Neural progenitor cell (in vitro differentiated cells): ENCODE data around the gene DACH1. TPM values are rescaled to one million over a fixed set of nuclear protein-coding genes. Genes with fewer than 3 reads are reported as not detected.
A peak's percentile ranks its signal among the peaks of the same experiment; 100 is the strongest.

Source experiments
- DNase-seq: peaks from one replicate; pipeline ENCODE4 v3.0.0-alpha.2; 2016; ENCODE audit warnings: low spot score
- H2AFZ ChIP-seq: fragments of 200-600 bp; sonication (generic); replicated peaks from 2 replicates; pipeline ENCODE4 v1.6.1; 2016; ENCODE audit warnings: antibody characterized with exemption
- H3F3A ChIP-seq: fragments of 200-600 bp; sonication (generic); 2 replicates; pipeline ENCODE4 v1.6.1; 2016; ENCODE audit warnings: antibody characterized with exemption, low read depth
- H3K27ac ChIP-seq: fragments of 200-600 bp; sonication (generic); 2 replicates; pipeline ENCODE4 v1.5.1; 2016; ENCODE audit warnings: mild to moderate bottlenecking
- H3K27me3 ChIP-seq: fragments of 200-600 bp; sonication (generic); 2 replicates; pipeline ENCODE4 v1.6.1; 2016; ENCODE audit warnings: mild to moderate bottlenecking, moderate library complexity
- H3K36me3 ChIP-seq: fragments of 200-600 bp; sonication (generic); 2 replicates; pipeline ENCODE4 v1.5.1; 2016
- H3K4me1 ChIP-seq: fragments of 200-600 bp; sonication (generic); 2 replicates; pipeline ENCODE4 v1.6.1; 2016; ENCODE audit warnings: mixed run types
- H3K4me2 ChIP-seq: fragments of 200-600 bp; sonication (generic); 2 replicates; pipeline ENCODE4 v1.6.1; 2016
- H3K4me3 ChIP-seq: fragments of 200-600 bp; sonication (generic); 2 replicates; pipeline ENCODE4 v1.5.1; 2016
- H3K79me2 ChIP-seq: fragments of 200-600 bp; sonication (generic); 2 replicates; pipeline ENCODE4 v1.6.1; 2016; ENCODE audit warnings: low read depth
- H3K9ac ChIP-seq: fragments of 200-600 bp; sonication (generic); 2 replicates; pipeline ENCODE4 v1.6.1; 2016
- H3K9me3 ChIP-seq: fragments of 200-600 bp; sonication (generic); 2 replicates; pipeline ENCODE4 v1.5.1; 2016; ENCODE audit warnings: low read depth
- H4K20me1 ChIP-seq: fragments of 200-600 bp; sonication (generic); 2 replicates; pipeline ENCODE4 v1.6.1; 2016; ENCODE audit warnings: low read depth
- H3K27ac Mint-ChIP-seq: 3 replicates; pipeline ENCODE4 v1.8.0; 2021; ENCODE audit warnings: mixed read lengths
- H3K27me3 Mint-ChIP-seq: 2 replicates; pipeline ENCODE4 v1.8.0; 2022; ENCODE audit warnings: low read depth, mild to moderate bottlenecking, inconsistent platforms, moderate library complexity, mixed read lengths; ENCODE audit not compliant: insufficient read depth
- H3K36me3 Mint-ChIP-seq: 3 replicates; pipeline ENCODE4 v1.8.0; 2021; ENCODE audit warnings: mixed read lengths
- H3K4me1 Mint-ChIP-seq: 3 replicates; pipeline ENCODE4 v1.8.0; 2021; ENCODE audit warnings: mixed read lengths
- H3K4me3 Mint-ChIP-seq: 3 replicates; pipeline ENCODE4 v1.8.0; 2021; ENCODE audit warnings: mild to moderate bottlenecking, moderate library complexity, mixed read lengths
- H3K9me3 Mint-ChIP-seq: 3 replicates; pipeline ENCODE4 v1.8.0; 2020; ENCODE audit warnings: mixed read lengths
- CTCF ChIP-seq: fragments of 200-600 bp; sonication (generic); IDR thresholded peaks from 2 replicates; pipeline ENCODE4 v1.5.1; 2017; ENCODE audit warnings: antibody characterized with exemption, mild to moderate bottlenecking
- EZH2 ChIP-seq: fragments of 200-600 bp; sonication (generic); IDR thresholded peaks from 2 replicates; pipeline ENCODE4 v1.6.1; 2017; ENCODE audit warnings: antibody characterized with exemption, mild to moderate bottlenecking, moderate library complexity
- EZH2phosphoT487 ChIP-seq: fragments of 200-600 bp; sonication (generic); IDR thresholded peaks from 2 replicates; pipeline ENCODE4 v1.6.1; 2017; ENCODE audit warnings: antibody characterized with exemption
- total RNA-seq: library from RNA; depleted of rRNA; stranded (reverse); fragments of >200 nt; gene quantifications from 2 replicates; pipeline ENCODE4 v1.2.3, GENCODE V29; 2015; ENCODE audit warnings: low replicate concordance

The DACH1 gene
- total RNA-seq, 1 donor from 2014 or later: 27.6 TPM

- no peak overlapping the region for H3K4me3 ChIP-seq
- no peaks in the 10 kb centered on the region for H3F3A ChIP-seq
- no peaks in the 10 kb centered on the region for H3K36me3 ChIP-seq
- TF ChIP-seq EZH2phosphoT487: no peak
- TF ChIP-seq CTCF: no peak
- no peak for TF ChIP-seq EZH2
- H2AFZ ChIP-seq: no peak overlapping the region
- H4K20me1 ChIP-seq: no peaks in the 10 kb centered on the region
- no peaks in the 10 kb centered on the region for H3K4me1 ChIP-seq
- no peak overlapping the region for H3K27ac ChIP-seq
- no peaks in the 10 kb centered on the region for H3K9me3 ChIP-seq
- H3K27me3 ChIP-seq: no peaks in the 10 kb centered on the region
- H3K79me2 ChIP-seq: no peaks in the 10 kb centered on the region
- Mint-ChIP-seq H3K4me3 (no peak overlapping the region), H3K27ac (no peak overlapping the region), H3K36me3 (peaks cover 2% of the 10 kb centered on the region), H3K4me1 (peaks cover 3% of the 10 kb centered on the region), H3K9me3 (no peaks in the 10 kb centered on the region), H3K27me3 (no peaks in the 10 kb centered on the region)
- no peak overlapping the region for H3K4me2 ChIP-seq
- DNase-seq: no peak
- no peak overlapping the region for H3K9ac ChIP-seq
These were observed 286.4 kb downstream of the DACH1 start for GRCh38 chr13:71580614-71581013.

- Mint-ChIP-seq H3K9me3 (no peaks in the 10 kb centered on the region), H3K27ac (no peak overlapping the region), H3K27me3 (no peaks in the 10 kb centered on the region), H3K36me3 (peaks cover 2% of the 10 kb centered on the region), H3K4me1 (peaks cover 3% of the 10 kb centered on the region), H3K4me3 (no peak overlapping the region)
- H3K27ac ChIP-seq: no peak overlapping the region
- H3K4me2 ChIP-seq: no peak overlapping the region
- H3K4me1 ChIP-seq: no peaks in the 10 kb centered on the region
- no peak overlapping the region for H3K4me3 ChIP-seq
- DNase-seq: no peak
- no peaks in the 10 kb centered on the region for H4K20me1 ChIP-seq
- H3F3A ChIP-seq: no peaks in the 10 kb centered on the region
- H3K36me3 ChIP-seq: no peaks in the 10 kb centered on the region
- H3K9ac ChIP-seq: no peak overlapping the region
- H3K27me3 ChIP-seq: no peaks in the 10 kb centered on the region
- H2AFZ ChIP-seq: no peak overlapping the region
- no peaks in the 10 kb centered on the region for H3K9me3 ChIP-seq
- no peaks in the 10 kb centered on the region for H3K79me2 ChIP-seq
- TF ChIP-seq CTCF: no peak
- TF ChIP-seq EZH2: no peak
- no peak for TF ChIP-seq EZH2phosphoT487
These were observed 289.0 kb downstream of the DACH1 start for GRCh38 chr13:71578048-71578447.

- H3K4me3 Mint-ChIP-seq: no peak overlapping the region
- no peaks in the 10 kb centered on the region for H3K4me1 ChIP-seq
- H3K4me3 ChIP-seq: no peak overlapping the region
- no peak overlapping the region for H3K9ac ChIP-seq
- H3K79me2 ChIP-seq: no peaks in the 10 kb centered on the region
- H2AFZ ChIP-seq: no peak overlapping the region
- H3K36me3 Mint-ChIP-seq: peaks cover 10% of the 10 kb centered on the region
- H3F3A ChIP-seq: no peaks in the 10 kb centered on the region
- no peak for TF ChIP-seq CTCF
- no peak for TF ChIP-seq EZH2phosphoT487
- no peak for TF ChIP-seq EZH2
- no peaks in the 10 kb centered on the region for H3K9me3 ChIP-seq
- H3K4me1 Mint-ChIP-seq: peaks cover 3% of the 10 kb centered on the region
- no peaks in the 10 kb centered on the region for H4K20me1 ChIP-seq
- H3K27me3 Mint-ChIP-seq: no peaks in the 10 kb centered on the region
- no peaks in the 10 kb centered on the region for H3K36me3 ChIP-seq
- no peaks in the 10 kb centered on the region for H3K27me3 ChIP-seq
- peak overlapping the region; percentile 84 for H3K27ac Mint-ChIP-seq
- no peak overlapping the region for H3K27ac ChIP-seq
- H3K9me3 Mint-ChIP-seq: no peaks in the 10 kb centered on the region
- no peak for DNase-seq
- H3K4me2 ChIP-seq: no peak overlapping the region
These were observed 289.9 kb downstream of the DACH1 start for GRCh38 chr13:71577127-71577526.
